Endometrial microvascular endothelial cells (primary cell): ENCODE data around the gene NUP107. TPM values are rescaled to one million over a fixed set of nuclear protein-coding genes. Genes with fewer than 3 reads are reported as not detected.

Experiments used
- in situ Hi-C: cut with HindIII; loops from 2 replicates; pipeline ENCODE4 v1.10.0; 2017; ENCODE audit warnings: low sequenced_read_pairs, low pct_unique_long_range_greater_than_20kb; ENCODE audit errors: inconsistent ontology term
- total RNA-seq: library from RNA; depleted of rRNA; stranded (reverse); fragments of >200 nt; gene quantifications from one replicate; pipeline ENCODE4 v1.2.3, GENCODE V29; 2015; ENCODE audit errors: inconsistent ontology term

Gene NUP107
- total RNA-seq, 1 donor from 2014 or later = 65.0 TPM

DNA sequence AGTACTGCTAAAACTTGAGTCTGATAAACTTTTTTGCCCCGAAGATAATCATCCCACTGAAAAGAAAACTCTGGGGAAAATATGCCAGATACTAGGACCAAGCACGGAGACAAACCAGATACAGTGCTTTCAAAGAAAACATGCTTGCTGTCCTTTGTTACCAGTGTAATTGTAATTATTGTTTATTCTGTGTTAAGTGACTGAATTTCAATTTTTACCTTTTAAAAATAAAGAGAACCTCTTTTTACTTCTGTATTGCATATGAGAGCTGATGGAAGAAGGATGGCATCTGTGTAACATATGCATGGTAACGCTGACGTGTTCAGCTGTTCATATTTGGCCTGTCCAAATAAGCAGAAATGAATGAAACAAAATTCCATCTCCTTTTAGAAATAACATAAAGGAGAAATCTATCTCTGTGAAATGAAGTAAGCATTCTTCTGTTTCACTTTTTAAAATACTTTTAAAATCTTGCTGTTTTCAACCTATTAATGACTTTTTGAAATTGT lies 81.7 kb downstream of the NUP107 start:
- in situ Hi-C loops = no loop called here

DNA sequence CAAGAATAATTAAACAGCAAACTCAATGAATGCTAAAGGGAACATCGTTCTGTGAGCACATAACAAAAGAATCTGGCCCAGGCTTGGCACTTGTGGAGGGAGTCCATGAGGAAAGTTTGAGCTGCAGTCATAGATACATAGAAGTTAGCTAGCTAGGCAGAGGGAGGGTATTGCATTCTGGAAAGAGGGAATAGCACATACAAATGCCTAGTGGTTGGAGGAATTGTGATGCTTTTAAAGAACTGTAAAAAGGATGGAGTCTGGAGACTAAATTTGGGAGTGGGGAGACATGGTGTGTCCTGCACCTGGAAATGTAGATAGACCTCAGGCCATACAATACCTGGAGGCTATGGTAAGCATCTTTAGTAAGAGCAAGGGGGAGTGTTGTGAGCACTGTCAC lies 83.2 kb downstream of the NUP107 start:
- in situ Hi-C loops = no loop called here

DNA sequence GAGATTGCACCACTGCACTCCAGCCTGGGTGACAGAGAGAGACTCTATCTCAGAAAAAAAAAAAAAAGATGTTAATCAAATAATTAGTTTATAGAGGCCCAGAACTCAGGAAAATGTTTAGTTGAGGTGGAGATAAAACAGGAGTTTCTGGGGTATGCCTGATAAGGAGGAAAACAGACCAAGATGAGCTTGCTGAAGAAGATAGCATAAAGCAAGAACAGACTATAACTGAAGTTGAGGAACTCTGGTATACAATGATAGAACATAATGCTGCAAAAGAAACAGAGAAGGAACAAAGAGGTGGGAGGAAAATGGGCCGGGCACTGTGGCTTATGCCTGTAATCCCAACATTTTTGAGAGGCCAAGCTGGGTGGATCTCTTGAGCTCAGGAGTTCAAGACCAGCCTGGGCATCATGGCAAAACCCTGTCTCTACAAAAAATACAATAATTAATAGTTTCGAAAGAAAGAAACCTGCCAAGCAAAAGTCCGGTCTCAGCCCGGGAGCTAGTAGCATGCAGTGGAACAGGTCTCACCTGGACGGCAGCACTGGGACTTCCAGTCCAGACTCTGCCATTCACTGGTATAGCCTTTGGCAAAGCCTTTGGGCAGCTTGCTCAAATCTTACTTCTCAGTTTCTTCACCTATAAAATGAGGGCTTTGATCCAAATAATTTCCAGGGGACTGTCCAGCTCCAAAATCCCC lies 84.6 kb downstream of the NUP107 start:
- in situ Hi-C loops = no loop called here

DNA sequence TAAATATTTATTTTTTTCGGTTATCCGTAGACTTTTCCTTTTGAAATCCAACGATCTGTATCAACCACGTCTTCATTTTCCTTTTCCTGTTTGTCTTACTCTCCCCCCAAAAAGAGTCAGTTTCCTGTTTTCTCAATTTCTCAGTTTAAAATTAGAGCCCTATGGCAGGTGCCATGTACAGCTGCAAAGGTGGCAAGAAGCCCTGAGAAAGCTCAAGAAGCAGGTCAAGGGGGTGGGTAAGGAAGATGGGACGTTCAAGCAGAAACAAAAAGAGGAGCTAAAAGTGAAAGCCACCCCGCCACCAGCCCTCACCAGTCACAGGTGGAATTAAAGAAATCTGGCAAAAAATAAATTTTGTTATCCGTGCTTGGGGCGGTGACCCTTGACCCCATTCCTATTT lies 85.9 kb downstream of the NUP107 start:
- in situ Hi-C loops = no loop called here

DNA sequence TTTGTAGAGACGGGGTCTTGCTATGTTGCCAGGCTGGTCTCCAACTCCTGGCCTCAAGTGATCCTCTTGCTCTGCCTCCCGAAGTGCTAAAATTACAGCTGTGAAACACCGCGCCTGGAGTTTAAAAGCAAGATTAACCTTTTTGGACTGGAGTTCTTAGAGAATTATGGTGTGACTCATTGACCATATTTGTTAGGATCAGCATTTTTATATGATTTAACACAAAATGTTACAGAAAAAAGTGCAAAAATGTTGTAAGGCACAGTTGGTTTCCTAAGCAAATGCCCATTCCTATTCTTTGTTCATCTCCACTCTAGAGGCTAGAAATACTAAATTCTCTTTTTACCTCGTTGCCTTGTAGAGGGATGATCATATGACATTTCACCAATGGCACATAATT lies 86.8 kb downstream of the NUP107 start:
- in situ Hi-C loops = no loop called here

DNA sequence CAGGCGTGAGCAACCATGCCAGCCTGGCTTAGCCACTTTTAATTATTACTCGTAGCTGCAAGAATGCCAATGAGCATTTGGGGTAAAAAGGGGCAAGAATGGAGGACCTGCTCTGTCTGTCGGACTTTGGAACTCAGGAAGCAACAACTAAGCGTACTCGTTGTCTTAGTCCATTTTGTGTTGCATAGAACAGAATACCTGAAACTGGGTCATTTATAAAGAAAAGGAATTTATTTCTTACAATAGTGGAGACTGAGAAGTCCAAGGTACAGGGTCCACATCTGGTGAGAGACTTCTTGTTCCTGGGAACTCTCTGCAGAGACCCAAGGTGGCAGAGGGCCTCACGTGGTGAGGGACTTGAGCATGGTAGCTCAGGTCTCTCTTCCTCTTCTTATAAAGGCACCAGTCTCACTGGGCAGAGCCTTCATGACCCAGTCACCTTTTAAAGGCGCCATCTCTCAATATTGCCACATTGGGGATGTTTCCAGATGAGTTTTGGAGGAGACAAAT lies 88.4 kb downstream of the NUP107 start:
- in situ Hi-C loops = no loop called here

DNA sequence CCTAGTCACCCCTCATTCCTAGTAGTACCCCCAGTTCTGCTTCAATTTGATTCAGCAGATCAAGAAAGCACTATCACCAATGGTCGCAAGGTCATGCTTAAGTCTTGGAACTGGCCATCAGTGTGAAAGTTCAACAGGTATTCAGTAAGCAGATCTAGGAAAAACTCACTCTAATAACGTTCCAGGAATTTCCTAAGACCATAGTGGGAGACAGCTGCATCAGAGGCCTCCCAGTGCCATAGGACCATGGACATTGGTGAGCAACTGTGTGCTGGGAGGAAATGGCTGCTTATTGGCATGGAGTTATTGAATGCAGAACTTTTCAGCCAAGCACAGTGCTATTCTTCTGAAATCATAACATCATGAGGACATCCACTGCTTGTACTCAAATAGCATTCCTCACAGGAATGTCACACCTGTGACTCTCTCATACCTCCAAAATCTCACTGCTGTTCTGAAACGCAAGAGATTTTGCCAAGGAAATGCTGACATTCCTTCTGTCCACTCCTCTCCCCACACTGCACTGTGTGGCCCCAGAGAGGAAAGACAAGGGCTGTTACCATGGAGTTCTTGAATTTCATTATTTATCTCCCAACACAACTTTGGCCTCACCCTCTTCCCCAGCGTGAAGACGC lies 90.3 kb downstream of the NUP107 start:
- in situ Hi-C loops = no loop called here

- in situ Hi-C loops = no loop called here
Observed at GRCh38 chr12:68779280-68779679, 92.5 kb downstream of the NUP107 start.

GRCh38 chr12:68780731-68781130 lies 94.0 kb downstream of the NUP107 start:
- in situ Hi-C loops = no loop called here

GRCh38 chr12:68781728-68782127 lies 95.0 kb downstream of the NUP107 start:
- in situ Hi-C loops = no loop called here

- in situ Hi-C loops = no loop called here
Observed at GRCh38 chr12:68784015-68784414, 97.2 kb downstream of the NUP107 start.

- in situ Hi-C loops = no loop called here
Observed at GRCh38 chr12:68785358-68785757, 98.6 kb downstream of the NUP107 start.

DNA sequence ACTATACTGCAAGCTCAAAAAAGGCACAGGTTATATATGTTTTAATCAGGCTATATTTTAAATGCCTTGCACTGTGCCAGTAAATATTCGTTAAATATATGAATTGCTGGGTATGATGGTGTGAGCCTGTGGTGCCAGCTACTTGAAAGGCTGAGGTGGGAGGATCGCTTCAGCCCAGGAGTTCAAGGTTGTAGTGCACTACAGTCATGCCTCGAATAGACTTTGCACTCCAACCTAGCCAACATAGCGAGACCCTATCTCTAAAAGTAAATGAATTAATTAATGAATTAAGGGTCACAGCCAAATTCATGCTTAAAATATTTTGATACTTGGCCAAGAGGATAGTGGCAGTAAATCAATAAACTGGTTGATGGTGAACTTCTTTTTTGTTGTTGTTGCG lies 99.0 kb downstream of the NUP107 start:
- in situ Hi-C loops = no loop called here

DNA sequence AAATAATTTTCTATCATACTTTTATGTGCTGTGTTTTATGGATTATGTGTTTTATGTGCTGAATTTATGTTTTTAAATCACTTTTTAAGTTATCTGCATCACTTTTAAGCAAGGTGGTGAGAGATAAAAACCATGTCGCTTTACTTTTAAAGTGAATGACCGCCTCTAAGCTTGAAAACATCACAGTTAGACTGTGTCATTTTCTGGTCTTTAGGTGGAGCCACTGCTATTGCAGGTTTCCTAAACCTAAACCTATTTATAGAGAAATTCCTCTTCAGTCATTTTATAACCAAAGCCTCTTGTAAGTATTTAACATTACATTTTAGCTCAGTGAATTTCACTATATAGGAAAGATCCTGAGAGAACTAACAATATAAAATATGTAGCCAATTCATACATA lies 100.2 kb downstream of the NUP107 start:
- in situ Hi-C loops = no loop called here

GRCh38 chr12:68788554-68789143 lies 101.9 kb downstream of the NUP107 start:
- in situ Hi-C loops = no loop called here

GRCh38 chr12:68789144-68789878 lies 102.5 kb downstream of the NUP107 start:
- in situ Hi-C loops = no loop called here

- in situ Hi-C loops = no loop called here
Observed at GRCh38 chr12:68790081-68790951, 103.5 kb downstream of the NUP107 start.

- in situ Hi-C loops = no loop called here
Observed at GRCh38 chr12:68790952-68791234, 104.1 kb downstream of the NUP107 start.
